OCI-LY7 (cell line): ENCODE measurements around the gene N4BP2. TPM values are rescaled to one million over a fixed set of nuclear protein-coding genes. Genes with fewer than 3 reads are reported as not detected.

ENCODE experiments used
- BruUV-seq: library from RNA; stranded (reverse); fragments of 400-500 nt; replicated peaks from 2 replicates; lab custom pipeline; 2021; lab: Mats Ljungman, UMichigan
- CTCF ChIA-PET: fragments of 300-600 bp; sonication (Branson Sonifier 250); formaldehyde crosslinking; loops from one replicate; lab custom pipeline; 2022; ENCODE audit warnings: antibody characterized with exemption; ENCODE audit not compliant: unreplicated experiment; lab: Charles Lee
- POLR2A ChIA-PET: fragments of 300-600 bp; sonication (Branson Sonifier 250); formaldehyde crosslinking; loops from one replicate; lab custom pipeline; 2022; ENCODE audit warnings: antibody characterized with exemption; lab: Charles Lee
- DNase-seq: peaks from one replicate; pipeline ENCODE4 v3.0.0-alpha.2; 2015; ENCODE audit warnings: low spot score
- H2AFZ ChIP-seq: fragments of 200-600 bp; sonication (generic), shearing (Covaris generic); 2 replicates; pipeline ENCODE4 v1.6.1; 2014; ENCODE audit warnings: mild to moderate bottlenecking, antibody characterized with exemption, low read length, moderate library complexity
- H3K27ac ChIP-seq: fragments of 200-600 bp; sonication (generic); 2 replicates; pipeline ENCODE4 v1.5.1; 2014; ENCODE audit warnings: mixed run types, low read depth, mild to moderate bottlenecking, moderate library complexity, low read length, inconsistent platforms; ENCODE audit not compliant: poor library complexity, severe bottlenecking
- H3K36me3 ChIP-seq: fragments of 200-600 bp; sonication (generic); 2 replicates; pipeline ENCODE4 v1.6.1; 2014; ENCODE audit warnings: mild to moderate bottlenecking, antibody characterized with exemption, low read length, moderate library complexity, mixed read lengths; ENCODE audit not compliant: insufficient read depth
- H3K4me1 ChIP-seq: fragments of 200-600 bp; sonication (generic); 2 replicates; pipeline ENCODE4 v1.5.1; 2014; ENCODE audit warnings: mild to moderate bottlenecking, low read length; ENCODE audit not compliant: insufficient read depth, poor library complexity, severe bottlenecking
- H3K4me2 ChIP-seq: fragments of 200-600 bp; sonication (generic); 2 replicates; pipeline ENCODE4 v1.6.1; 2014; ENCODE audit warnings: mild to moderate bottlenecking, low read length
- H3K4me3 ChIP-seq: fragments of 200-600 bp; sonication (generic); 2 replicates; pipeline ENCODE4 v1.5.1; 2014; ENCODE audit warnings: mild to moderate bottlenecking, low read depth, low read length; ENCODE audit not compliant: poor library complexity, severe bottlenecking
- H3K79me2 ChIP-seq: fragments of 200-600 bp; sonication (generic); 2 replicates; pipeline ENCODE4 v1.6.1; 2016; ENCODE audit warnings: low read depth, mild to moderate bottlenecking, low read length, moderate library complexity, mixed read lengths; ENCODE audit not compliant: insufficient read depth
- H3K9me2 ChIP-seq: fragments of 200-600 bp; sonication (generic); 2 replicates; pipeline ENCODE4 v1.6.1; 2016; ENCODE audit warnings: mild to moderate bottlenecking, low read length, mixed read lengths; ENCODE audit not compliant: insufficient read depth
- H3K9me3 ChIP-seq: fragments of 200-600 bp; sonication (generic); 2 replicates; pipeline ENCODE4 v1.6.1; 2014; ENCODE audit warnings: mild to moderate bottlenecking, mixed run types, low read length, mixed read lengths
- H4K20me1 ChIP-seq: fragments of 200-600 bp; sonication (generic); 2 replicates; pipeline ENCODE4 v1.6.1; 2014; ENCODE audit warnings: mild to moderate bottlenecking, antibody characterized with exemption, low read length, moderate library complexity, mixed read lengths; ENCODE audit not compliant: insufficient read depth
- EZH2phosphoT487 ChIP-seq: fragments of 200-600 bp; sonication (generic); IDR thresholded peaks from 2 replicates; pipeline ENCODE4 v1.6.1; 2018; ENCODE audit warnings: low read depth, borderline replicate concordance, mild to moderate bottlenecking, mixed run types, antibody characterized with exemption, low read length, moderate library complexity, mixed read lengths
- intact Hi-C: fragments of 100-400 bp; cut with micrococcal nuclease; formaldehyde crosslinking; loops from one replicate; pipeline ENCODE4 v1.10.0; 2022; ENCODE audit not compliant: unreplicated experiment
- total RNA-seq, 2 experiments: library from RNA; depleted of rRNA in 1 of 2; stranded (reverse); fragments of >200 nt in 1 of 2; shearing (Covaris generic) in 1 of 2; gene quantifications; 2 replicates each; pipeline ENCODE4 v1.2.3, GENCODE V29; 2014 to 2022
- TF ChIP-seq, protein P1 (sequence below): fragments of 200-600 bp; sonication (generic); conservative IDR thresholded peaks from 2 replicates; pipeline ENCODE4 v1.5.1; 2014; ENCODE audit warnings: mild to moderate bottlenecking, antibody characterized with exemption, low read length, moderate library complexity, mixed read lengths

Gene N4BP2
- total RNA-seq, 2 experiments from 2014 or later, result 11.4 to 17.8 TPM

DNA sequence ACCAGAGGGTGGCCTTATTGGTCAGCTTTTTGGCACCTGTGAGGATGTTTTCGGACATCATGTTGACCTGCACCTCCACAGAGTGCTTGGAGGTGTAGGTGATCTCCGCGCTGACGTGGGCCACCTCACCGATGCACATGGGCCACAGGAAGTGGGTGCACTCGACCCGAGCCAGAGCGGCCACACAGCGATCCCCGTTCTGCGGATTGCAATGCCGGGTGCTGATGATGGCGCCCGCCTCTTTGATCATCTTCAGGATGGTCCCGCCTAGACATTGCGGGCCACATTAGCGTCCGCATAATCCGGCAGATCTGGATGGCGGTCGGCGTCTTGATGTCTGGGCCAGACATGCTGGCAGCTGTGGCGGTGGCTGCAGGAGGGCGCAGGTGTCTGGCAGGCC lies 12.9 kb upstream of the N4BP2 start:
- DNase-seq, result no peak
- intact Hi-C loops, result no loop called here
- Histone ChIP-seq H3K4me1 (no peaks in the 10 kb centered on the region), H3K9me3 (no peaks in the 10 kb centered on the region), H3K36me3 (no peaks in the 10 kb centered on the region), H3K4me2 (no peak overlapping the region), H3K9me2 (no peaks in the 10 kb centered on the region), H3K4me3 (no peak overlapping the region), H4K20me1 (no peaks in the 10 kb centered on the region), H2AFZ (no peak overlapping the region), H3K27ac (no peak overlapping the region), H3K79me2 (no peaks in the 10 kb centered on the region)
- CTCF ChIA-PET, result no interaction called here
- TF ChIP-seq, protein P1, sequence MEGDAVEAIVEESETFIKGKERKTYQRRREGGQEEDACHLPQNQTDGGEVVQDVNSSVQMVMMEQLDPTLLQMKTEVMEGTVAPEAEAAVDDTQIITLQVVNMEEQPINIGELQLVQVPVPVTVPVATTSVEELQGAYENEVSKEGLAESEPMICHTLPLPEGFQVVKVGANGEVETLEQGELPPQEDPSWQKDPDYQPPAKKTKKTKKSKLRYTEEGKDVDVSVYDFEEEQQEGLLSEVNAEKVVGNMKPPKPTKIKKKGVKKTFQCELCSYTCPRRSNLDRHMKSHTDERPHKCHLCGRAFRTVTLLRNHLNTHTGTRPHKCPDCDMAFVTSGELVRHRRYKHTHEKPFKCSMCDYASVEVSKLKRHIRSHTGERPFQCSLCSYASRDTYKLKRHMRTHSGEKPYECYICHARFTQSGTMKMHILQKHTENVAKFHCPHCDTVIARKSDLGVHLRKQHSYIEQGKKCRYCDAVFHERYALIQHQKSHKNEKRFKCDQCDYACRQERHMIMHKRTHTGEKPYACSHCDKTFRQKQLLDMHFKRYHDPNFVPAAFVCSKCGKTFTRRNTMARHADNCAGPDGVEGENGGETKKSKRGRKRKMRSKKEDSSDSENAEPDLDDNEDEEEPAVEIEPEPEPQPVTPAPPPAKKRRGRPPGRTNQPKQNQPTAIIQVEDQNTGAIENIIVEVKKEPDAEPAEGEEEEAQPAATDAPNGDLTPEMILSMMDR, result no peak
- no peak for TF ChIP-seq EZH2phosphoT487
- POLR2A ChIA-PET, result interaction anchor here (1.4 kb wide), 1 partner anchor 89 kb away, joined by 4 read pairs; no protein-coding TSS in a partner anchor
- BruUV-seq, result no TSS peak

GRCh38 chr4:40046311-40046980 lies 10.2 kb upstream of the N4BP2 start:
- Histone ChIP-seq H3K36me3 (no peaks in the 10 kb centered on the region), H4K20me1 (no peaks in the 10 kb centered on the region), H3K9me3 (no peaks in the 10 kb centered on the region), H3K79me2 (no peaks in the 10 kb centered on the region), H3K9me2 (no peaks in the 10 kb centered on the region), H3K4me1 (no peaks in the 10 kb centered on the region), H2AFZ (no peak overlapping the region), H3K4me2 (no peak overlapping the region), H3K27ac (no peak overlapping the region), H3K4me3 (no peak overlapping the region)
- ChIA-PET CTCF (no interaction called here), POLR2A (interaction anchor here (0.6 kb wide), 1 partner anchor 55 kb away, joined by 4 read pairs; no protein-coding TSS in a partner anchor)
- BruUV-seq, result no TSS peak
- TF ChIP-seq, protein P1, result no peak
- TF ChIP-seq EZH2phosphoT487, result no peak
- no peak for DNase-seq
- intact Hi-C loops, result no loop called here

DNA sequence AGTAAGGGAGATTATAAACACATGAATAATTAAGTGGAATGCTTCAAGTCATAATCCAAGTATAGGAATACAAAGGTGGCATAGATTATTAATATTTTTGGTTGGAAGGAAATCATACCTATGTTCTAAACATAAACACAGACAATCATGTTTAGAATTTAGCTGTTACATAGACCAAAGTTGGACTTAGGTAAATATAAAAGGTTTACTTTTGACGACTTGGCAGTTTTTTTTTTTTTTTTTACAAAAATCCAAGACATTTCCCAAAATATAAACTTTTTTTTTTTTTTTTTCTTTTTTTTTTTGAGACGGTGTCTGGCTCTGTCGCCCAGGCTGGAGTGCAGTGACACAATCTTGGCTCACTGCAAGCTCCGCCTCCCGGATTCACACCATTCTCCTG lies 3.5 kb upstream of the N4BP2 start:
- no peaks in the 10 kb centered on the region for H3K36me3 ChIP-seq

More for the DNA sequence above, 3.5 kb upstream of the N4BP2 start:
- Histone ChIP-seq H3K79me2 (peaks cover 8% of the 10 kb centered on the region), H3K4me3 (no peak overlapping the region), H3K9me3 (no peaks in the 10 kb centered on the region), H3K4me2 (no peak overlapping the region), H3K9me2 (no peaks in the 10 kb centered on the region), H3K4me1 (peaks cover 20% of the 10 kb centered on the region), H2AFZ (no peak overlapping the region), H3K27ac (no peak overlapping the region), H4K20me1 (no peaks in the 10 kb centered on the region)
- ChIA-PET POLR2A (interaction anchor here (0.6 to 0.7 kb wide), 2 partner anchors 24 to 325 kb away, joined by 3 to 4 read pairs; no protein-coding TSS in a partner anchor), CTCF (no interaction called here)
- no TSS peak for BruUV-seq
- intact Hi-C loops, result loop anchor here (10.0 kb wide), 1 partner anchor 462 kb away; no protein-coding TSS in a partner anchor
- no peak for TF ChIP-seq EZH2phosphoT487
- TF ChIP-seq, protein P1, result no peak
- DNase-seq, result no peak
